SK-N-SH (cell line): Measurements from ENCODE around the gene IL9R. TPM values are rescaled to one million over a fixed set of nuclear protein-coding genes. Genes with fewer than 3 reads are reported as not detected.
"Not testable (repeated sequence)": the region's sequence is repeated elsewhere in the genome, so short reads cannot be mapped to it uniquely, and the experiment has no call there.

Experiments used
- CTCF ChIA-PET: fragments of 300-600, 350-600 bp; formaldehyde crosslinking; extraction: SDS; loops from one replicate; lab custom pipeline; 2021; lab: Yijun Ruan, JAX
- POLR2A ChIA-PET: fragments of 350-600 bp; sonication (Branson Sonifier 250); formaldehyde crosslinking; extraction: SDS; loops from one replicate; lab custom pipeline; 2020; ENCODE audit warnings: antibody characterized with exemption, inconsistent platforms; lab: Yijun Ruan, JAX
- DNase-seq: peaks from one replicate; pipeline ENCODE4 v3.0.0; 2012
- H2AFZ ChIP-seq: fragments of 200-600 bp; sonication (generic); 2 replicates; pipeline ENCODE4 v1.8.1; 2016; ENCODE audit warnings: antibody characterized with exemption, mild to moderate bottlenecking, low read depth
- H3F3A ChIP-seq: fragments of 200-600 bp; sonication (generic); replicated peaks from 2 replicates; pipeline ENCODE3; 2016; ENCODE audit warnings: antibody characterized with exemption, mild to moderate bottlenecking; ENCODE audit not compliant: insufficient read depth
- H3K27ac ChIP-seq, 2 experiments: fragments of 200-500 bp in 1 of 2; fragments of 200-600 bp in 1 of 2; sonication (Bioruptor generic) in 1 of 2; sonication (generic), shearing (Covaris generic) in 1 of 2; 2 replicates each; pipeline versions ENCODE4 v1.5.1 to v1.6.1; 2014 to 2016; ENCODE audit warnings: low read depth in 2 of 2, inconsistent platforms in 1 of 2, low read length in 1 of 2, mild to moderate bottlenecking in 1 of 2, mixed read lengths in 1 of 2
- H3K27me3 ChIP-seq: fragments of 200-600 bp; sonication (generic), shearing (Covaris generic); 2 replicates; pipeline ENCODE4 v1.6.1; 2016; ENCODE audit warnings: mixed run types; ENCODE audit not compliant: insufficient read depth
- H3K36me3 ChIP-seq, 2 experiments: fragments of 200-500 bp in 1 of 2; fragments of 200-600 bp in 1 of 2; sonication (Bioruptor generic) in 1 of 2; sonication (generic) in 1 of 2; replicated peaks in 1 of 2; 2 replicates each; pipeline versions ENCODE3 to v1.5.1; 2014 to 2016; ENCODE audit warnings: low read length in 1 of 2, mild to moderate bottlenecking in 1 of 2; ENCODE audit not compliant: insufficient read depth in 2 of 2, control insufficient read depth in 1 of 2
- H3K4me1 ChIP-seq, 2 experiments: fragments of 200-500 bp in 1 of 2; fragments of 200-600 bp in 1 of 2; sonication (Bioruptor generic) in 1 of 2; sonication (generic), shearing (Covaris generic) in 1 of 2; 2 replicates each; pipeline versions ENCODE4 v1.5.1 to v1.6.1; 2014 to 2016; ENCODE audit warnings: low read depth in 1 of 2, low read length in 1 of 2, mixed run types in 1 of 2; ENCODE audit not compliant: insufficient read depth in 2 of 2, control insufficient read depth in 1 of 2
- H3K4me2 ChIP-seq: fragments of 200-600 bp; sonication (generic), shearing (Covaris generic); 2 replicates; pipeline ENCODE4 v1.6.1; 2017; ENCODE audit warnings: mixed run types
- H3K4me3 ChIP-seq, 2 experiments: fragments of 200-500 bp in 1 of 2; fragments of 200-600 bp in 1 of 2; sonication (Bioruptor generic) in 1 of 2; sonication (generic), shearing (Covaris generic) in 1 of 2; 2 replicates each; pipeline versions ENCODE4 v1.5.1 to v1.8.1; 2014 to 2016; ENCODE audit warnings: low read depth in 2 of 2, inconsistent platforms in 1 of 2, low read length in 1 of 2, mild to moderate bottlenecking in 1 of 2, mixed read lengths in 1 of 2, moderate library complexity in 1 of 2
- H3K79me2 ChIP-seq: fragments of 200-600 bp; sonication (generic); 2 replicates; pipeline ENCODE4 v1.8.1; 2017; ENCODE audit warnings: mild to moderate bottlenecking; ENCODE audit not compliant: insufficient read depth
- H3K9ac ChIP-seq: fragments of 200-600 bp; sonication (generic); 2 replicates; pipeline ENCODE4 v1.6.1; 2017; ENCODE audit warnings: mixed run types
- H3K9me2 ChIP-seq: fragments of 200-600 bp; sonication (generic); 2 replicates; pipeline ENCODE4 v1.6.1; 2017; ENCODE audit warnings: mixed run types
- H3K9me3 ChIP-seq: fragments of 200-600 bp; sonication (generic); 2 replicates; pipeline ENCODE4 v1.6.1; 2017; ENCODE audit warnings: mixed run types, mild to moderate bottlenecking, moderate library complexity
- H4K20me1 ChIP-seq: fragments of 200-600 bp; sonication (generic); 2 replicates; pipeline ENCODE4 v1.6.1; 2017; ENCODE audit warnings: mild to moderate bottlenecking, mixed run types; ENCODE audit not compliant: insufficient read depth
- TCF12 ChIP-seq: IDR thresholded peaks from 2 replicates; pipeline ENCODE4 v1.4.0; 2012
- WGBS: methylation state at CpG from one replicate; pipeline ENCODE4 v1.1.6; 2017; ENCODE audit warnings: low lambda C conversion rate; 5-methylcytosine and 5-hydroxymethylcytosine counted together
- polyA plus RNA-seq, 3 experiments: library from polyadenylated mRNA; depleted of rRNA; stranded (reverse); fragments of >200 nt; gene quantifications; 2 replicates each; pipeline ENCODE4 v1.2.3, GENCODE V29; 2012

The IL9R gene
- polyA plus RNA-seq, 1 of the 3 experiments (the other 2 are of a cell fraction) = 0.03 TPM

GRCh38 chrX:156008379-156008778 lies 10.9 kb downstream of the IL9R start:
- POLR2A ChIA-PET, CTCF ChIA-PET, H3K27ac ChIP-seq, H3K27me3 ChIP-seq, DNase-seq, H2AFZ ChIP-seq, H3K9me2 ChIP-seq, H4K20me1 ChIP-seq, H3K36me3 ChIP-seq, H3K4me3 ChIP-seq, H3K9ac ChIP-seq, H3K4me2 ChIP-seq, H3K79me2 ChIP-seq, H3F3A ChIP-seq, H3K9me3 ChIP-seq, H3K4me1 ChIP-seq: not testable (repeated sequence)
- 21% methylated on average over 3 of the region's 7 CpGs for WGBS

GRCh38 chrX:156008915-156009314 lies 11.4 kb downstream of the IL9R start:
- Histone ChIP-seq H3K36me3 (no peaks in the 10 kb centered on the region), H3K9ac (no peak overlapping the region), H3K4me1 (no peaks in the 10 kb centered on the region), H3K27me3 (no peaks in the 10 kb centered on the region), H3K9me2 (no peaks in the 10 kb centered on the region), H3K79me2 (no peaks in the 10 kb centered on the region), H2AFZ (no peak overlapping the region), H3K9me3 (no peaks in the 10 kb centered on the region), H3K27ac (no peak overlapping the region), H3F3A (no peaks in the 10 kb centered on the region)
- 50% methylated on average over 1 of the region's 1 CpG for WGBS
- no peak for TF ChIP-seq TCF12
- TF ChIP-seq, all 33 proteins: peak for 0
- CTCF ChIA-PET = no interaction called here
- no peak for DNase-seq
- POLR2A ChIA-PET = no interaction called here
- H3K4me3 ChIP-seq = no peak overlapping the region
- no peaks in the 10 kb centered on the region for H4K20me1 ChIP-seq
- no peak overlapping the region for H3K4me2 ChIP-seq

GRCh38 chrX:156009691-156010090 lies 12.2 kb downstream of the IL9R start:
- DNase-seq, H3K9me2 ChIP-seq, H3K9ac ChIP-seq, H3K4me1 ChIP-seq, H3K4me3 ChIP-seq, H3K36me3 ChIP-seq, H3K27me3 ChIP-seq, H3K27ac ChIP-seq, H2AFZ ChIP-seq, H3K9me3 ChIP-seq, CTCF ChIA-PET, H4K20me1 ChIP-seq, H3K4me2 ChIP-seq, POLR2A ChIA-PET, H3K79me2 ChIP-seq, H3F3A ChIP-seq: not testable (repeated sequence)
- WGBS = 0% methylated on average over 1 of the region's 9 CpGs

- H3K27ac ChIP-seq, H3K9me3 ChIP-seq, H2AFZ ChIP-seq, CTCF ChIA-PET, H4K20me1 ChIP-seq, H3K36me3 ChIP-seq, H3K9me2 ChIP-seq, H3K4me3 ChIP-seq, H3F3A ChIP-seq, H3K79me2 ChIP-seq, POLR2A ChIA-PET, H3K4me2 ChIP-seq, H3K9ac ChIP-seq, DNase-seq, H3K4me1 ChIP-seq, H3K27me3 ChIP-seq: not testable (repeated sequence)
- WGBS = no CpG with 5 or more reads among the region's 5 CpGs
Measured at GRCh38 chrX:156013286-156013953, 15.9 kb downstream of the IL9R start.

GRCh38 chrX:156019846-156020245 lies 22.4 kb downstream of the IL9R start:
- H3K4me3 ChIP-seq, H4K20me1 ChIP-seq, POLR2A ChIA-PET, DNase-seq, H3K79me2 ChIP-seq, H3K9ac ChIP-seq, H3K4me1 ChIP-seq, H2AFZ ChIP-seq, H3F3A ChIP-seq, H3K9me2 ChIP-seq, H3K9me3 ChIP-seq, H3K27me3 ChIP-seq, CTCF ChIA-PET, H3K36me3 ChIP-seq, H3K27ac ChIP-seq, H3K4me2 ChIP-seq: not testable (repeated sequence)
- WGBS = 63% methylated on average over 4 of the region's 5 CpGs

GRCh38 chrX:156023002-156023401 lies 25.5 kb downstream of the IL9R start:
- DNase-seq, CTCF ChIA-PET, H3K4me1 ChIP-seq, H3K4me3 ChIP-seq, H3K4me2 ChIP-seq, H3K9me2 ChIP-seq, H3K27ac ChIP-seq, H2AFZ ChIP-seq, H3K36me3 ChIP-seq, POLR2A ChIA-PET, H4K20me1 ChIP-seq, H3K79me2 ChIP-seq, H3F3A ChIP-seq, H3K9ac ChIP-seq, H3K9me3 ChIP-seq, H3K27me3 ChIP-seq: not testable (repeated sequence)
- WGBS = 59% methylated on average over 7 of the region's 9 CpGs
